Measurements from ENCODE around the gene GRIK1. TPM values are rescaled to one million over a fixed set of nuclear protein-coding genes. Genes with fewer than 3 reads are reported as not detected.

The GRIK1 gene
- total RNA-seq, 1 donor from 2014 or later, result 3.2 TPM

DNA sequence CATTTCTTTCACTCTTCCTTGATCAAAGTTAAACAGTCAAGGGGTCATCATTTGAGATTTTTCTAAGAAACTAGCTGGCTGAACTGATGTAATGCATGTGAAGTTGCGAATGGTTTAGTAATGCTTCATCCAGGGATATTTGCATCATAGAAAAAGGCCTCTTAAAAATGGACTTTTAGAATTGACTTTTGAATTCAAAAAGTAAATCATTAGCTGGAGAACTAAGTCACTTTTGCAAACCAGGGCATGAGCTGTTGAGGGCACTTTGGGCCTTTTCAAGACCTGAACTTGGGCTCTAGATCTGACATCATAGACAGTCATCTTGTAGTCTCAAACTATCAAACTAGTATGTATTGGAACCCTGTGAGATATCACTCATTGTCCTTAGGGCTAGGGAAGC, 85.0 kb downstream of the GRIK1 start:
- Histone ChIP-seq H3K27me3 (no peaks in the 10 kb centered on the region), H3K4me1 (no peaks in the 10 kb centered on the region), H3K36me3 (no peaks in the 10 kb centered on the region), H3K27ac (no peak overlapping the region), H3K4me3 (no peak overlapping the region), H3K9me3 (no peaks in the 10 kb centered on the region)
- no peak for DNase-seq (ENCODE audit: extremely low spot score in 2 of 2)
- intact Hi-C loops (cut with DNase I), result loop anchor here (10.0 kb wide), 1 partner anchor 380 kb away; no protein-coding TSS in a partner anchor
- TF ChIP-seq POLR2AphosphoS5 (IDR thresholded peaks at IDR 0.05; ENCODE audit: insufficient read depth in 1 of 2, low read depth in 1 of 2) (no peak), POLR2A (IDR thresholded peaks at IDR 0.05) (no peak)
- TF ChIP-seq, protein P1, sequence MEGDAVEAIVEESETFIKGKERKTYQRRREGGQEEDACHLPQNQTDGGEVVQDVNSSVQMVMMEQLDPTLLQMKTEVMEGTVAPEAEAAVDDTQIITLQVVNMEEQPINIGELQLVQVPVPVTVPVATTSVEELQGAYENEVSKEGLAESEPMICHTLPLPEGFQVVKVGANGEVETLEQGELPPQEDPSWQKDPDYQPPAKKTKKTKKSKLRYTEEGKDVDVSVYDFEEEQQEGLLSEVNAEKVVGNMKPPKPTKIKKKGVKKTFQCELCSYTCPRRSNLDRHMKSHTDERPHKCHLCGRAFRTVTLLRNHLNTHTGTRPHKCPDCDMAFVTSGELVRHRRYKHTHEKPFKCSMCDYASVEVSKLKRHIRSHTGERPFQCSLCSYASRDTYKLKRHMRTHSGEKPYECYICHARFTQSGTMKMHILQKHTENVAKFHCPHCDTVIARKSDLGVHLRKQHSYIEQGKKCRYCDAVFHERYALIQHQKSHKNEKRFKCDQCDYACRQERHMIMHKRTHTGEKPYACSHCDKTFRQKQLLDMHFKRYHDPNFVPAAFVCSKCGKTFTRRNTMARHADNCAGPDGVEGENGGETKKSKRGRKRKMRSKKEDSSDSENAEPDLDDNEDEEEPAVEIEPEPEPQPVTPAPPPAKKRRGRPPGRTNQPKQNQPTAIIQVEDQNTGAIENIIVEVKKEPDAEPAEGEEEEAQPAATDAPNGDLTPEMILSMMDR (IDR thresholded peaks at IDR 0.05), result no peak

DNA sequence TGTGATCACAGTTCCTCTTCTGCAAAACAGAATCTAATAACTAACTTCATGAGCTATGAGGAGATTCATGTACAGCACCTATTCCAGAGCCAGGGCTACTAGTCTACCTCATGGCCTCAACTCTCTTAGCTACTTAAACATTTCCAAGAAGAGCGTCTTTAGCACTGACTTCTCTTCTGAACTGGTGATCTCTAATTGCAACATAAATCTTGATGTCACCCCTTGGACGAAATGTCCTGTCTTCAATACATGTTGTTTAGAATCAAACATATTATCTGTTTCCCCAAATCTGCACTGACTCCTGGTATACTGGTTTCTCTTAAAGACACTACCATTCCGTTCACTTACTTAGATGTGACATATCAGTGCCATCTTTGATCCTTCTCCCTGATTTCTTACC, 88.2 kb downstream of the GRIK1 start:
- H3K27ac ChIP-seq, result no peak overlapping the region
- no peak overlapping the region for H3K4me3 ChIP-seq
- TF ChIP-seq POLR2A (IDR thresholded peaks at IDR 0.05) (no peak), POLR2AphosphoS5 (IDR thresholded peaks at IDR 0.05; ENCODE audit: insufficient read depth in 1 of 2, low read depth in 1 of 2) (no peak)
- TF ChIP-seq, protein P1 (IDR thresholded peaks at IDR 0.05), result no peak
- intact Hi-C loops (cut with DNase I), result loop anchor here (10.0 kb wide), 1 partner anchor 377 kb away; no protein-coding TSS in a partner anchor
- H3K27me3 ChIP-seq, result no peaks in the 10 kb centered on the region
- no peaks in the 10 kb centered on the region for H3K36me3 ChIP-seq
- no peaks in the 10 kb centered on the region for H3K4me1 ChIP-seq
- H3K9me3 ChIP-seq, result no peaks in the 10 kb centered on the region
- no peak for DNase-seq (ENCODE audit: extremely low spot score in 2 of 2)

- H3K27me3 ChIP-seq, result no peaks in the 10 kb centered on the region
- intact Hi-C loops (cut with DNase I), result loop anchor here (10.0 kb wide), 1 partner anchor 375 kb away; no protein-coding TSS in a partner anchor
- no peak for DNase-seq (ENCODE audit: extremely low spot score in 2 of 2)
- no peaks in the 10 kb centered on the region for H3K36me3 ChIP-seq
- H3K4me1 ChIP-seq, result no peaks in the 10 kb centered on the region
- no peak overlapping the region for H3K4me3 ChIP-seq
- H3K27ac ChIP-seq, result no peak overlapping the region
- TF ChIP-seq, protein P1 (IDR thresholded peaks at IDR 0.05), result peak; percentile 31 to 60 (median 53)
- no peak for TF ChIP-seq POLR2A (IDR thresholded peaks at IDR 0.05)
- H3K9me3 ChIP-seq, result no peaks in the 10 kb centered on the region
These were observed 90.0 kb downstream of the GRIK1 start for GRCh38 chr21:29849735-29850176.

DNA sequence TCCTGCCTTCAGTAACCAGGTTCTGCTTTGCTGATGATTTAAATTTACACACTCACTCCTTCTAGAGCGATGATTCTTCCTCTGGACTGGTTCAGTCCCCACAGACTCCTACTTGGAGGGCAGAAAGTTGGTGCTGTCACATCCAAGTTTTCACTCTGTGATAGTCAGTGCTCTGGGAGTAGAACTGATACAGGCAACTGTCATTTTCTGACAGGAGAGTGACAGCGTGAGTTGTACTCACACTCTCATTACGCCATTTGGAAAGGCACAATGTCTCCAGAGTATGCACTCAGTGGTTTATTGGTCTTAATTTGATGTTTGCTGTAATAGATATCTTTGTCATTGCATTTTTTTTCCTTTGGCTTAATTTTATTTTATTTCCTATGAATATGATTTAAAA, 96.0 kb downstream of the GRIK1 start:
- Histone ChIP-seq H3K27ac (no peak overlapping the region), H3K27me3 (no peaks in the 10 kb centered on the region), H3K4me3 (no peak overlapping the region), H3K4me1 (no peaks in the 10 kb centered on the region), H3K9me3 (no peaks in the 10 kb centered on the region), H3K36me3 (no peaks in the 10 kb centered on the region)
- intact Hi-C loops (cut with DNase I), result no loop called here
- DNase-seq (ENCODE audit: extremely low spot score in 2 of 2), result no peak
- TF ChIP-seq POLR2A (IDR thresholded peaks at IDR 0.05), result no peak
- TF ChIP-seq, protein P1 (IDR thresholded peaks at IDR 0.05), result no peak
- no peak for TF ChIP-seq POLR2AphosphoS5 (IDR thresholded peaks at IDR 0.05; ENCODE audit: insufficient read depth in 1 of 2, low read depth in 1 of 2)

- Histone ChIP-seq H3K27ac (no peak overlapping the region), H3K27me3 (no peaks in the 10 kb centered on the region), H3K9me3 (no peaks in the 10 kb centered on the region), H3K36me3 (no peaks in the 10 kb centered on the region), H3K4me3 (no peak overlapping the region), H3K4me1 (no peaks in the 10 kb centered on the region)
- TF ChIP-seq, protein P1 (IDR thresholded peaks at IDR 0.05), result no peak
- no peak for TF ChIP-seq POLR2AphosphoS5 (IDR thresholded peaks at IDR 0.05; ENCODE audit: insufficient read depth in 1 of 2, low read depth in 1 of 2)
- TF ChIP-seq POLR2A (IDR thresholded peaks at IDR 0.05), result no peak
- DNase-seq (ENCODE audit: extremely low spot score in 2 of 2), result no peak
- intact Hi-C loops (cut with DNase I), result no loop called here
These were observed 105.2 kb downstream of the GRIK1 start for GRCh38 chr21:29834617-29835016.

All from vagina (tissue), 2 donors.